Stimulated activated CD8-positive, alpha-beta memory T cell treated with anti-CD3 and anti-CD28 coated beads, Interleukin-12 subunit alpha, Interleukin-12 subunit beta, amount 100 ng/mL, for 24 hours (primary cell): ENCODE measurements around the gene PLA2G2F.

Experiments
- DNase-seq: peaks from one replicate; pipeline ENCODE4 v3.0.0-alpha.2; 2020; ENCODE audit errors: extremely low read depth

Gene PLA2G2F

GRCh38 chr1:20138961-20139550 is at the start of gene PLA2G2F:
PLA2G2F (plus strand) TSS chr1:20139323; CDS start chr1:20139428, 105 bp downstream.
- no peak for DNase-seq

GRCh38 chr1:20089328-20090077 is 49.6 kb upstream of the PLA2G2F start:
- no peak for DNase-seq

- DNase-seq, result no peak
Measured at GRCh38 chr1:20090119-20090518, 49.0 kb upstream of the PLA2G2F start.

- DNase-seq, result no peak
Measured at GRCh38 chr1:20090641-20091040, 48.5 kb upstream of the PLA2G2F start.

GRCh38 chr1:20093303-20093702 is 45.8 kb upstream of the PLA2G2F start:
- DNase-seq, result no peak

- DNase-seq, result no peak
Measured at GRCh38 chr1:20093940-20094391, 45.2 kb upstream of the PLA2G2F start.

GRCh38 chr1:20095564-20096434 is 43.3 kb upstream of the PLA2G2F start:
- DNase-seq, result no peak

GRCh38 chr1:20096840-20097447 is 42.2 kb upstream of the PLA2G2F start:
- DNase-seq, result no peak

GRCh38 chr1:20099533-20099932 is 39.6 kb upstream of the PLA2G2F start:
- no peak for DNase-seq

- no peak for DNase-seq
Measured at GRCh38 chr1:20100632-20101355, 38.3 kb upstream of the PLA2G2F start.

GRCh38 chr1:20102875-20103274 is 36.2 kb upstream of the PLA2G2F start:
- DNase-seq, result no peak

- DNase-seq, result no peak
Measured at GRCh38 chr1:20105856-20106255, 33.3 kb upstream of the PLA2G2F start.

- DNase-seq, result no peak
Measured at GRCh38 chr1:20107351-20107750, 31.8 kb upstream of the PLA2G2F start.

- no peak for DNase-seq
Measured at GRCh38 chr1:20107796-20108195, 31.3 kb upstream of the PLA2G2F start.

- DNase-seq, result no peak
Measured at GRCh38 chr1:20108366-20109123, 30.6 kb upstream of the PLA2G2F start.

GRCh38 chr1:20109223-20109856 is 29.8 kb upstream of the PLA2G2F start:
- DNase-seq, result no peak

- DNase-seq, result no peak
Measured at GRCh38 chr1:20110679-20111078, 28.4 kb upstream of the PLA2G2F start.

GRCh38 chr1:20111452-20111851 is 27.7 kb upstream of the PLA2G2F start:
- DNase-seq, result no peak

- no peak for DNase-seq
Measured at GRCh38 chr1:20112279-20113000, 26.7 kb upstream of the PLA2G2F start.
